ENCODE results near the gene KCNS3. TPM values are rescaled to one million over a fixed set of nuclear protein-coding genes. Genes with fewer than 3 reads are reported as not detected.

The KCNS3 gene
- total and polyA plus RNA-seq, 2 of the 13 experiments (the other 11 are each of a cell fraction or from before 2014, with no cell fraction given): not detected

DNA sequence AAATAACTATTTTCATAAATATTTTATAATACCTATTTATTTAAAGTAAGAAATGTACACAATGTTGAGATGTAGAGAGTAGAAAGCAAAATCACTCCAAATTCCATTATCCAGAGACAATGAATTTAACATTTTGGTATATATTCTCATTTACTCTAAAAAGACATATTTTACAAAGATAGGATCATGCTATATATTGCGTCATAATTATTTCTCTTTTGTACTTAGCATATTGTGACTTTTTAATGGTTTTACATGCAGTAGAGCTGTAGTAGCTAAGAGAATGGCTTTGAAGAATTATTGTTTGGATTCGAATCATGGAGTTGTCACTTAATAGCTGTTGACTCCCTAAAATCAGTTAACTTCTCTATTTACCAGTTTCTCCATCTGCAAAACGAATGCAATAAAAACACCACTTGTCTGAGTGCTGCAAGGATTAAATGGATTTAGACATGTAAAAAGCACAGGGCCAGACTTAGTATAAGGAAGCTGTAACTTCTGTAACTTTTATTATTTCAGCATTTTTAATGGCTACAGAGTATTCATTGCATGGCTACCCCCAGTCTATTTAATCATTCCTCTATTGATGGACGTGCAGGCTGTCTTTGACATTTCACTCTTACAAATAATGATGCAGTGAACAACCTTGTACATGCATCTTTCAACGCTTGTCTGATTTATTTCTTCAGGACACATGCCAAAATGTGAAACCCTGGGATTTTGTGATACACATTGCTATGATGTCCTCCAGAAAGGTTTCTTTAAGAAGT is 33.2 kb downstream of the KCNS3 start:
- Histone ChIP-seq H3K79me2 (ENCODE audit: insufficient read depth, low read length) (no peaks in the 10 kb centered on the region), H3K9ac (ENCODE audit: insufficient read depth, low read depth, low read length) (no peak overlapping the region), H3K9me3 (ENCODE audit: low read length) (no peaks in the 10 kb centered on the region), H3K4me1 (ENCODE audit: insufficient read depth, low read length) (no peaks in the 10 kb centered on the region), H4K20me1 (ENCODE audit: insufficient read depth, low read length) (no peaks in the 10 kb centered on the region), H3K27me3 (ENCODE audit: control insufficient read depth in 1 of 2, insufficient read depth in 2 of 2, low read length in 2 of 2) (no peaks in the 10 kb centered on the region), H2AFZ (ENCODE audit: low read length) (no peak overlapping the region), H3K27ac (ENCODE audit: extremely low read length, insufficient read depth, low read length) (no peak overlapping the region), H3K4me3 (replicated peaks in 1 of 3; ENCODE audit: insufficient read depth in 1 of 3, low read depth in 2 of 3, low read length in 3 of 3) (no peak overlapping the region), H3K36me3 (replicated peaks in 1 of 2; ENCODE audit: control insufficient read depth in 1 of 2, insufficient read depth in 2 of 2, low read length in 2 of 2) (no peaks in the 10 kb centered on the region), H3K4me2 (ENCODE audit: low read depth, low read length) (no peak overlapping the region)
- 5% methylated on average over 5 of the region's 5 CpGs for WGBS (ENCODE audit: low lambda C conversion rate)
- no peak for FAIRE-seq
- POLR2A ChIA-PET: no interaction called here
- CTCF ChIA-PET (ENCODE audit: low intra/inter-chr PET ratio, low total read pairs): no interaction called here
- no TSS peak for BruUV-seq (replicated peaks)
- ATAC-seq: no peak
- in situ Hi-C loops (cut with HindIII; ENCODE audit: extremely low pct_ligation_motif_present, low pct_unique_long_range_greater_than_20kb) (no loop called here), intact Hi-C loops (cut with micrococcal nuclease; ENCODE audit: unreplicated experiment) (no loop called here)
- DNase-seq (ENCODE audit: low spot score): no peak
- no peak for TF ChIP-seq TERF1 (CRISPR knock-in tag; IDR thresholded peaks at IDR 0.05)
- peak; percentile 70 for TF ChIP-seq ATF7 (IDR thresholded peaks at IDR 0.05)
- no peak for TF ChIP-seq ATF7 (CRISPR knock-in tag; IDR thresholded peaks at IDR 0.05)
- TF ChIP-seq MXD4 (CRISPR knock-in tag; IDR thresholded peaks at IDR 0.05): no peak
- TF ChIP-seq PLSCR1 (CRISPR knock-in tag; IDR thresholded peaks at IDR 0.05; ENCODE audit: borderline replicate concordance): no peak
- TF ChIP-seq CEBPB (IDR thresholded peaks at IDR 0.05; ENCODE audit: borderline replicate concordance, low read depth, low read length): peak; percentile 30; the same call in 1 of the 2 replicates
- no peak for TF ChIP-seq RNF2 (conservative IDR thresholded peaks at IDR 0.05; ENCODE audit: low read depth)
- no peak for TF ChIP-seq ZNF350 (CRISPR knock-in tag; IDR thresholded peaks at IDR 0.05; ENCODE audit: borderline replicate concordance, low read depth)
